ENCODE results near the gene UFD1.

UFD1 gene

DNA sequence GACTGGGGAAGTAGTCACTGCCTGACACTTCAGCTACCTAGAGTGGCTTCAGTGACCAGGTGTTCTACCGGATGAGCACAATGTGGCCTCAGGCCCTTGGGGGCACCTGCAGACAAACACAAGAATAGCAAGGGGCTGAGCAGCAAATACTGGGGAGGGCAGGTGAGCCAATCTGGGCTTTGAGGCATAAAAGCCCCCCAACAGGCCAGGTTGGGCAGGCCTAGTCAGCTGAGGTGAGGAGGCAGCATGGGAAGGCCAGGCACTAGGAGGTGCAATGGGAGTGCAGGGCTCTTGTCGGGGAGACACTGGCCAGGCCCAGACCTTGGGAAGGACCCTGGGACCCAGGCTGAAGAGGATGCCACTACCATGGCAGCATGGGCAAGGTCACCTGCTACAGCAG, 9.0 kb downstream of the UFD1 start:
- DNase-seq (ENCODE audit: low spot score), result no peak

GRCh38 chr22:19469421-19469820, 9.6 kb downstream of the UFD1 start:
- DNase-seq (ENCODE audit: low spot score), result no peak

DNA sequence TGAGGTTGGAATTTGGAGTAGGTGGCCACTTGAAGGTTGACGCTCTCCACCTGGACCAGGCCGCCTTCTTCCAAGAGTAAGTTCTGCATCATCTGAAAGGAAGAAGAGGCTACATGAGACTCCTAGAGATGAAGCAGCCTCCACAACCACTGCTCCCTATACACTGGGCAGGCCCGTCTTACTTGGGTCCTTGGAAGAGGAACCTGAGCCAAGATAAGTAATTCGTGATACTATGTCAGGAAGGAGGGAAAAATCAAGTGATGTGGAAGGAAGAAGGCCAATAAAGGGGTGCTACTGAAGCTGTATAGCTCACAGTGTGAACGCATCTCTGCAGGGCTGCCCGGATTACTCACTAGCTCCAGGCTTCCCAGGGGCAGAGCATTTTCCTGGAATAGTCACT, 11.1 kb downstream of the UFD1 start:
- no peak for DNase-seq (ENCODE audit: low spot score)

GRCh38 chr22:19466848-19467752, 11.9 kb downstream of the UFD1 start:
- DNase-seq (ENCODE audit: low spot score), result no peak

DNA sequence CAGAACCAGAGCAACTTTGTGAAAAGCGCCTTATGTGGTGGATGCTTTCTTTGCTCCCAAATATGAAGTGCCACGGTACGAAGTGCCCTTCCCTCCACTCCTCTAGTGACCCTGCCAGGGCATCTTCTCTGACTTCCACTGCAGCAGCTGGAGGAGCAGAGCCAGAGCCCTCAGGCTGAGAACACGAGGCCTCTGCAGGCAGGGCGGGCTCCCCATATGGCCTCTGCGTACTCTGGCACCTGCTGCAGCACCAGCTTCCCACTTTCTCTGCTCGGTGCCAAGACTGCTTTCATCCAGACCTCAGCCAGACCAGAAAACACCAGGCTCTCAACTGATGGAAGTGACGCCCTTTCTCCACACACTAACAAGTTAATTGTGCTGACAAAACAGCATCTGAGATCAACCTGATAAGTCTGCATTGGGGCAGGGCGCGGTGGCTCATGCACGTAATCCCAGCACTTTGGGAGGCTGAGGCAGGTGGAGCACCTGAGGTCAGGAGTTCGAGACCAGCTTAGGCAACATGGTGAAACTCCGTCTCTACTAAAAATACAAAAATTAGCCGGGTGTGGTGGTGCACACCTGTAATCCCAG, 12.8 kb downstream of the UFD1 start:
- DNase-seq (ENCODE audit: low spot score), result no peak

GRCh38 chr22:19464975-19465374, 14.0 kb downstream of the UFD1 start:
- DNase-seq (ENCODE audit: low spot score), result no peak

DNA sequence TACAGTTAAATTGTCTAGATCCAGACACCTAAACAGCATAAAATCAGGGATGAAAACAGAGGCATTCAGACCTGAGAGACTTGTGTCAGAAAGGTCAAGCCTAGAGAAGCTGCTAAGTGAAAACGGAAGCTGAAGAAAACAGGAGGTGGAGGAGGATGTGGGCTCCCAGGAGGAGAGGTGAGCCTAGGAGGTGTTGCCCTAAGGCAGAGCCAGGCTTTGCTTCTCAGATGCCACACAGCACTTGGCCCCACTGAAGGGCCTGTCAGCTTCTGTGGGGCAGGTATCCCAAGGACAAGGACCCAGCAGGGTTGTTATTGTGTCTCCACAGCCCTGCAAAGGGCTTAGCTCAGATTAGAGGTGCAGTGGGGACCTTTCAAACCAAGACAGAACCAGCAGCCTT, 14.4 kb downstream of the UFD1 start:
- no peak for DNase-seq (ENCODE audit: low spot score)

DNA sequence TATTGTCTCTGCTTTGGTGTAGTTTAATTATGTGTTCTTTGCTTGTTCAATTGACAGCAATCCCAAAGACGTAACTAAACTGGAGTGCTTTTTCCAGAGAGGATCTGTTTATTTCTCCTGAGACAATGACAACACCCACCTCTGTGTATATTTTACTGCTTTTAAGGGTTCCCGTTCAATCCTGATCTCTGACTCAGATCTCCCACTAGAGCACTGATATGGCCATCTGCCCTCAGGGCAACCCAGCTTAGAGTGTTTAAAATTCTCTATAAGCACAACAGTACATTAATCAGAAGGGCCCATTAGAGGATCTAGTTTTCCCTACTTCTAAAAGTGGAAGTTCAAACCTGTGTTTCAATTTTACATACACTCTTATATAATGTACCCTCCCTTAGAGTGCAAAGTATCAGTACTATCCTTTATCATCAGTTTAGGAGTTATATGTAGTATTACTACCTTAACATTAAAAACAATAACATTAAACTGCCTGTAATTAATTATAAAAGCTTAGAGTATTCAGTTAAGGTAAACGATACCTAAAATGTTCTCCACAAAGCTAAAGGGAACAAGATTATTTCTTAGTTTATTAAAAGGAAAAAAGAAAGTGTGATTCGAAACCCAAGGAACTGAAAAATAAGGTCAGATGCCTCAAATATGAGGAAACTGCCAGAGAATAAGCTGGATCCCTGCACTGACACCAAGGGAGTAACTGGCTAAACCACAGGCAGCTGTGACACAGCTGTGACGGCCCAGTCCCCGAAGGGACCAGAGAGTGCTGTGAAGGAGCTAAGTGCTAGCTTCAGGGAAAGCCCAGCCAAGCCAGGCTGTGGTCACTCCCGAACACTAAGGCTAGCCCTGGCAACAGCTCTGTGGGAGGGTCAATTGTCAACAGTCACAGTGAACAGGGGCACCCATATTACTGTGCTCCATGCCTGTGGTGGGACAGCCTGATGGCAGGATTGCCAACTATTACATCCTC, 15.2 kb downstream of the UFD1 start:
- no peak for DNase-seq (ENCODE audit: low spot score)

GRCh38 chr22:19463008-19463407, 16.0 kb downstream of the UFD1 start:
- no peak for DNase-seq (ENCODE audit: low spot score)

- DNase-seq (ENCODE audit: low spot score), result no peak
Measured at GRCh38 chr22:19461506-19461905, 17.5 kb downstream of the UFD1 start.

- no peak for DNase-seq (ENCODE audit: low spot score)
Measured at GRCh38 chr22:19460036-19460435, 19.0 kb downstream of the UFD1 start.

DNA sequence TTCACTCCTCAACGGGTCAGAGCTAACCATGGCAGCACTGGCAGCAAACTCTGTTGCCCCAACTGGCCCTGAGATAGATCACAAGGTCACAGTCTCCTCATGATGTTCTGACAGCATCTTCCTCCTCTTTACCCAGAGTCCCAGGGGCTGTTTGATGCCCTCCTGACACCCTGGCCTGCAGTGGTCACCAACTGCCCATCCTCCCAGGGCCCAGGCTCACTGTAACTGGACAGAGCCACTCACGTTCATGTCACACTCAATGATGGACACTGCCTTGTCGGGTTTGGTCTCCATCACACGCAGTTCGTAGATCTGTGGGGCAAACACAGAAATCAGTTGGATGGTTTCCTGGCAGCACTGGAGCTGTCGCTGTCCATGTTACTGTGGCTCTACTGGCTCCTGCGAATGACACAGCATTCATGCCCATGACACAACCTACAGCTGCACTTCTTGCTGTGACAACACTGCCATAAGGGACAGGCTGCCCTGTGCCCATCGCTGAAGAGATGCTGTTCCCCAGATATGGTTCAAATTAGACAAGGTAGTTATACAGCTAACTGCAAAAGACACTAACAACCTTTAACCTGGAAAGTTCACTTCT, 21.1 kb downstream of the UFD1 start:
- no peak for DNase-seq (ENCODE audit: low spot score)

DNA sequence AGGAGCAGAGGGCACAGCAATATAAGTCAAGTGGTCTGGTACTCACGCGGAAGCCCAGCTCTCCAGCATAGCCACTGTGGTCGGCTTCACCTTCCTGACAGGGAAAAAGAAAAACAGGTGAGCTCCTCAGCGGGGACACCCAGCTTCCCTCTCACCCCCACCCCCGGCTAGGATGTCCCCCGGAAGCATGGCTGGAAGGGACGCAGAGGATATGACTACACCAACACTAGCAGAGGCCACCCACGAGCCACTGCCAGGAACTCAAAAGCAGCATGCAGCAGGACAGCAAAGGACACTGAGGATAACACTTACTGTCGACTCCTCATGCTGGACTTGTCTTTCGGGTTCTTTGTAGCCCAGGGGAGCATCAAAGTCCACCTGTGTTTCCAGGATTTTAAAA, 22.5 kb downstream of the UFD1 start:
- DNase-seq (ENCODE audit: low spot score), result no peak

DNA sequence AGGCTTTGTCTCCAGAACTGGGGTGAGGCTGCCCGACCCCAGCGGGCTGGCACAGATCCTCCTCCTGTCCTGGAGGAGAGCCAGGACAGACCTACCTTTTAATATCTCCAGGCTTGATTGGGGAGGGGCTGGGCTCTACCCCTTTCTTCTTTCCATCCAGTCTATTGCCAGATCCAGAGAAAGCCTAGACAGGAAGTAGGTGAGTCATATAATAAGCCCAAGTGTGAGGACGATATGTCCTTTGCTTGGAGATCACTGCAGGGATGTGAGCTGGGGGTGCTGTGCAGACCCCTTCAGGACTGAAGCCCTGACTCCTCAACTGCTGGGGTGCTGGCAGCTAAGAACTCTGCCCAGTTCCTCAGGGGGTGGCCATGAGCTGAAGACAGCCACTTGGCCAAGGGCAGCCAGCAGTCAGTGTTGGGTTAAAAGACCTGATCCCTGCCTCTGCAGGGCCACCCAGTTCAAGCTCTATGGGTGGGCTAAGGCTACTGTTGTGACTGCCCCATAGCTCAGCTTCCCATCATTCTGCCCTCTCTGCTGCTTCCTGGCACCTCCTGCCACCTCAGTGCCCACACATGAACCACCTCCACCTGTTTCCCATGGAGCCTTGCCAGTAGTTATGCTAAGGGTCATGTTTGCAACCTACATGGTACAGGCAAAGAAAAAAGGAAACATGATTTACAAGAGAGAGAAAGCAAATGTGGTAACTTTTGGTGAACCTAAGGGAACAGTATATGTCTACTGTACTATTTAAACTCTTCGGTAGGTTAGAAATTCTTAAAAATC, 23.2 kb downstream of the UFD1 start:
- no peak for DNase-seq (ENCODE audit: low spot score)

GRCh38 chr22:19455033-19455432, 24.0 kb downstream of the UFD1 start:
- DNase-seq (ENCODE audit: low spot score), result no peak

DNA sequence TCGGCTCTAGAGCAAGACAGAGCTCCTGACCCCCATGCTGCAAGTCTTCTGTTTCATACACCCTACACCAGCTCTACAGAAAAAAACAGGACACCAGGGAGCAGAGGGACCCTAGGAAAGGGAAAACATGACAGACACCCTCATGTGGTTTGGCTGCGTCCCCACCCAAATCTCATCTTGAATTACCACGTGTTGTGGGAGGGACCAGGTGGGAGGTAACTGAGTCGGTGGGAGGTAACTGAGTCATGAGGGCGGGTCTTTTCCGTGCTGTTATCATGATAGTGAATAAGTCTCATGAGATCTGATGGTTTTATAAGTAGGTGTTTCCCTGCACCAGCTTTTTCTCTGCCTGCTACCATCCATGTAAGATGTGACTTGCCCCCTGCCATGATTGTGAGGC, 24.8 kb downstream of the UFD1 start:
- DNase-seq (ENCODE audit: low spot score), result no peak

DNA sequence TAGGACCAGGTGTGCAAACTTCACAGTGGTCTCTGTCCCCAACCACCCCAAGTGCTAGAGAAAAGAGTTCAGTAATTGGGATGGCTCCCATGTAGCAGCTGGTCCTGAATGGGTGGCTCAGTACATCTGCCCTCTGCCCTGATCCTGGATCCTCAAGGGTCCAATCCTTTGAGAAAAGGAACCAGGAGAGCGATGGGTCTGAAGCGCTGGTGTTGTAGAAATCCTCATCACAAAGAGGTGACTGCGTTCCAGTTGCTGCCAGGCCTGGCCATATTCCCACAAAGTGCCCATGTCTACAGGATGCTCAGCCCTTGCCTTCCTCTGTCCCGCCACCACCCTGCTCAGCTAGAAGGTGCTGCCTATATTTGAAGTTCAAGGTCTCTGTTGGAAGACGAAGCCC, 25.3 kb downstream of the UFD1 start:
- DNase-seq (ENCODE audit: low spot score), result no peak

- DNase-seq (ENCODE audit: low spot score), result no peak
Measured at GRCh38 chr22:19451570-19451969, 27.4 kb downstream of the UFD1 start.

DNA sequence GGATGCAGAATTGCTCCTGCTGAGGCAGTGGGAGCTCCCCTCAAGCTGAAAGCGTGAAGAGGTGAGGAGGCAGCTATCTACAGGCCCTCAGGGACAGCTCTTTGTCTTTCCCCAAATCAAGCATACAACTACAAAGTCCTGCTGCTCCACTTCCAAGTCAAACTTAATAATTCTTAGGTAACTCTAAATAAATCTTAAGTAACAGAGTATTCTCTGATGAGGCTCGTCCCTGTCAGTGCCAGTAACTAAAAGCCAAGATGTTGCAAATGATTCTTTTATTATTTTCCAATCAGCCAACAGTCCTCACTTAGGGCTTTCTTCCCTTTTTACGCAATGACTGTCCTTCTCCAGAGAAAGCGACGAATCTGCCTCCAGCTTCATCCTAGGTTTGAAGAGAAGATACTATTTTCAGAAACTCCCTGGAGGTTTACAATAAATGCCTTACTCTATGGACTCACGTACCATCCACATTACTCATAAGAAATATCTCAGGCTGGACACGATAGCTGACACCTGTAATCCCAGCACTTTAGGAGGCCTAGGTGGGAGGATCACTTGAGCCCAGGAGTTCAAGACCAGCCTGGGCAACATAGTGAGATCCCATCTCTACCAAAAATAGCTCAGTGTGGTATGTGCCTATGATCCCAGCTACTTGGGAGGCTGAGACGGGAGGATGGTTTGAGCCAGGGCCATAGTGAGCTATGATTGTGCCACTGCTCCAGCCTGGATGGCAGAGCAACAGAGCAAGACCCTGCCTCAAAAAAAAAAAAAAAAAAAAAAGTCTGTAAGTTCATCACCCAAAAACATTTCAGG, 28.4 kb downstream of the UFD1 start:
- DNase-seq (ENCODE audit: low spot score), result no peak

- DNase-seq (ENCODE audit: low spot score), result no peak
Measured at GRCh38 chr22:19449422-19449767, 29.6 kb downstream of the UFD1 start.
